Mesenchymal stem cell (in vitro differentiated cells and primary cell): ENCODE data around the gene IRS1.

Experiments
- DNase-seq: peaks from one replicate; pipeline ENCODE4 v3.0.0-alpha.2; 2013
- H2AFZ ChIP-seq: one replicate; pipeline ENCODE4 v1.6.1; 2013; ENCODE audit warnings: low read depth, mild to moderate bottlenecking, control low read depth, inconsistent platforms, low read length, moderate library complexity
- H2AK5ac ChIP-seq: 2 replicates; pipeline ENCODE4 v1.6.1; 2013; ENCODE audit warnings: low read length, moderate library complexity, mild to moderate bottlenecking, inconsistent platforms; ENCODE audit not compliant: severe bottlenecking
- H2BK120ac ChIP-seq: one replicate; pipeline ENCODE4 v1.6.1; 2013; ENCODE audit warnings: low read depth, mild to moderate bottlenecking, inconsistent platforms, low read length, moderate library complexity
- H2BK12ac ChIP-seq, 2 experiments: one replicate each; pipeline ENCODE4 v1.6.1; 2013; ENCODE audit warnings: inconsistent platforms in 2 of 2, low read length in 2 of 2, mild to moderate bottlenecking in 2 of 2, moderate library complexity in 2 of 2, control low read depth in 1 of 2
- H2BK15ac ChIP-seq: one replicate; pipeline ENCODE4 v1.6.1; 2013; ENCODE audit warnings: mild to moderate bottlenecking, low read depth, inconsistent platforms; ENCODE audit not compliant: poor library complexity, severe bottlenecking
- H2BK5ac ChIP-seq: 2 replicates; pipeline ENCODE4 v1.6.1; 2013; ENCODE audit warnings: low read depth, mild to moderate bottlenecking, low read length, control low read depth, inconsistent platforms; ENCODE audit not compliant: poor library complexity, severe bottlenecking
- H3K14ac ChIP-seq, 2 experiments: one replicate each; pipeline ENCODE4 v1.6.1; 2013; ENCODE audit warnings: inconsistent platforms in 2 of 2, low read length in 2 of 2, control low read depth in 1 of 2, mild to moderate bottlenecking in 1 of 2, moderate library complexity in 1 of 2
- H3K18ac ChIP-seq, 2 experiments: one replicate each; pipeline ENCODE4 v1.6.1; 2013; ENCODE audit warnings: inconsistent platforms in 2 of 2, low read length in 2 of 2, control low read depth in 1 of 2, low read depth in 1 of 2, mild to moderate bottlenecking in 1 of 2
- H3K23ac ChIP-seq, 2 experiments: one replicate each; pipeline ENCODE4 v1.6.1; 2013; ENCODE audit warnings: inconsistent platforms in 2 of 2, low read length in 2 of 2, mild to moderate bottlenecking in 2 of 2, moderate library complexity in 2 of 2, control low read depth in 1 of 2
- H3K27ac ChIP-seq: 2 replicates; pipeline ENCODE4 v1.5.1; 2013; ENCODE audit warnings: mild to moderate bottlenecking, moderate library complexity, low read length, control low read depth, inconsistent platforms; ENCODE audit not compliant: poor library complexity, severe bottlenecking
- H3K27me3 ChIP-seq, 2 experiments: 2 replicates each; pipeline versions ENCODE4 v1.6.1 to v1.7.0; 2013; ENCODE audit warnings: low read length in 2 of 2, mild to moderate bottlenecking in 2 of 2, moderate library complexity in 2 of 2, control low read depth in 1 of 2, inconsistent platforms in 1 of 2; ENCODE audit not compliant: control insufficient read depth in 1 of 2, insufficient read depth in 1 of 2
- H3K36me3 ChIP-seq, 2 experiments: 2 replicates each; pipeline versions ENCODE4 v1.6.1 to v1.7.0; 2013; ENCODE audit warnings: low read length in 2 of 2, control low read depth in 1 of 2, inconsistent platforms in 1 of 2, low read depth in 1 of 2, mild to moderate bottlenecking in 1 of 2; ENCODE audit not compliant: insufficient read depth in 2 of 2, control insufficient read depth in 1 of 2
- H3K4ac ChIP-seq, 2 experiments: one replicate each; pipeline ENCODE4 v1.6.1; 2013; ENCODE audit warnings: inconsistent platforms in 2 of 2, low read length in 2 of 2, mild to moderate bottlenecking in 2 of 2, moderate library complexity in 2 of 2, control low read depth in 1 of 2, low read depth in 1 of 2
- H3K4me1 ChIP-seq: 2 replicates; pipeline ENCODE4 v1.6.1; 2013; ENCODE audit warnings: low read depth, low read length, control low read depth; ENCODE audit not compliant: control insufficient read depth, insufficient read depth
- H3K4me2 ChIP-seq: 2 replicates; pipeline ENCODE4 v1.6.1; 2013; ENCODE audit warnings: low read length, mild to moderate bottlenecking, inconsistent platforms; ENCODE audit not compliant: poor library complexity, severe bottlenecking
- H3K4me3 ChIP-seq, 2 experiments: 2 replicates each; pipeline versions ENCODE4 v1.5.1 to v1.7.0; 2013; ENCODE audit warnings: low read length in 2 of 2, mild to moderate bottlenecking in 2 of 2, control low read depth in 1 of 2, low read depth in 1 of 2; ENCODE audit not compliant: insufficient read depth in 1 of 2
- H3K79me1 ChIP-seq: replicated peaks from 2 replicates; pipeline ENCODE4 v1.6.1; 2013; ENCODE audit warnings: mild to moderate bottlenecking, control low read depth, low read length, inconsistent platforms; ENCODE audit not compliant: poor library complexity, severe bottlenecking
- H3K9ac ChIP-seq: 2 replicates; pipeline ENCODE4 v1.7.0; 2013; ENCODE audit warnings: mild to moderate bottlenecking, low read length, moderate library complexity
- H3K9me3 ChIP-seq: 2 replicates; pipeline ENCODE4 v1.7.0; 2013; ENCODE audit warnings: mild to moderate bottlenecking, low read length; ENCODE audit not compliant: control insufficient read depth
- H4K8ac ChIP-seq: one replicate; pipeline ENCODE4 v1.6.1; 2013; ENCODE audit warnings: inconsistent platforms, mild to moderate bottlenecking, low read length, moderate library complexity
- H4K91ac ChIP-seq: one replicate; pipeline ENCODE4 v1.6.1; 2013; ENCODE audit warnings: mild to moderate bottlenecking, low read length, inconsistent platforms
- WGBS: methylation state at CpG from one replicate; pipeline ENCODE4 v1.1.7; 2013; ENCODE audit warnings: mixed read lengths; 5-methylcytosine and 5-hydroxymethylcytosine counted together

IRS1 gene

DNA sequence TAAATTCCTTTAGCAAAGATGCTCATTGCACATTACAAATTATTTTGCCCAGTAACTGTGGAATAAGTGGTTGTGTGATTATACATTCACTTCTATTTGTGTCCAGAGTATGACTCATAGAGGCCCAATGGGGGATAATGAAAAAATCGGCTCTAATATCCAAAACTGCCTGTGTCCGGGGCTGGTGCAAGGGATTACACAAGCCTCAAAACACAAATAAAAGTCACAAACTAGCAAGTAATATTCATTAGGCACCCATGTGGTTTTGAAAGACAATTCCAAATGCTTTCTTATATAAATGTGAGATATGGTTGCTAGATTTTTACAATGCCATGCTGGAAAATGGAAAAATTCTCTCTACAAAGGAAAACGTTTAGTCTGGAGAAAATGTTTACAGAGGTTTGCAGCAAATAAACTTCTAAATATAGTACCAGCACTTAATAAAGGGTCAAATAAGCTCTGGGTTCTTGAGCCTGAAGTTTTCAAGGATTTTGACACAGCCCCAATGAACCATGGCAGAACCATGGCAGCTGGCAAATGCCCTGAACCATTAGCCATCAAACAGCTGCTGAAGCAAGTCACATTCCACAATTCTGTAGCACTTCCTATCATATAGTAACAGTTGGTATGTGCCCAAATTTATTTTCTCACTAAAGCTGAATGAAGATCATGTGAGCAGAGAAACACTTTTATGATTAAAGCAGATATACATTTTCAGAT, 40.5 kb downstream of the IRS1 start:
- Histone ChIP-seq H3K4me1 (peaks cover 8% of the 10 kb centered on the region), H3K79me1 (peaks cover 2% of the 10 kb centered on the region), H3K14ac (no peak overlapping the region), H4K8ac (no peak overlapping the region), H3K9me3 (no peaks in the 10 kb centered on the region), H3K9ac (peak overlapping the region; percentile 61), H3K27ac (peak overlapping the region; percentile 70), H2BK120ac (no peak overlapping the region), H3K23ac (no peak overlapping the region), H3K4me3 (peak overlapping the region in 1 of 2 experiments; percentile 38), H4K91ac (no peak overlapping the region), H3K27me3 (no peaks in the 10 kb centered on the region), H2AK5ac (no peak overlapping the region), H2BK5ac (no peak overlapping the region), H3K4ac (no peak overlapping the region), H2BK15ac (no peak overlapping the region), H3K36me3 (peaks cover 0 to 14% of the 10 kb centered on the region in 2 experiments), H3K4me2 (peak overlapping the region; percentile 36), H2BK12ac (no peak overlapping the region), H2AFZ (no peak overlapping the region), H3K18ac (peak overlapping the region in 1 of 2 experiments; percentile 13)
- 0% methylated on average over 3 of the region's 3 CpGs for WGBS
- peak; percentile 89 for DNase-seq

DNA sequence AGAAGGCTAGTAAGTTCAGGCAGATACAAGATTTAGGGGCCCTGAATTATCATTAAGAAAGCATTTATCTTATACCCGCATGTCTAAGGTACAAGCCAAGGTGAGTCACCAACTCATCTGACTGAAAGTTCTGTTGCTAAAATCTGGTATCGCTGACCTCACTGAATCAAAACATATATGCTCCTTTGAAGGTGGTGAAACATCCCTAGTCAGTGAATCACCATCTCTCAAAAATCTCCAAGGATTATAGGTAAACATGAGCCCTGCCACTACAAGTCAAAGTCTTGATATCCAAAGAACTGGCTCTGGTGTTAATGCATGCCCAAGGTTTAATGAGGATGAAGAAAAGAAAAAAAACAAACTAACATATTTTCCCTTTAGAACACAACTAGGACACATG, 43.5 kb downstream of the IRS1 start:
- Histone ChIP-seq H2BK15ac (no peak overlapping the region), H2BK120ac (no peak overlapping the region), H3K14ac (no peak overlapping the region), H3K9ac (no peak overlapping the region), H3K4me3 (no peak overlapping the region), H3K23ac (no peak overlapping the region), H3K79me1 (peaks cover 8% of the 10 kb centered on the region), H4K91ac (no peak overlapping the region), H3K4me1 (peaks cover 8% of the 10 kb centered on the region), H3K4me2 (no peak overlapping the region), H3K18ac (no peak overlapping the region), H2AFZ (no peak overlapping the region), H2BK12ac (peak overlapping the region in 1 of 2 experiments; percentile 11), H4K8ac (no peak overlapping the region), H2BK5ac (no peak overlapping the region), H2AK5ac (no peak overlapping the region), H3K27ac (peak overlapping the region; percentile 61), H3K4ac (no peak overlapping the region), H3K36me3 (peaks cover 0 to 9% of the 10 kb centered on the region in 2 experiments), H3K27me3 (no peaks in the 10 kb centered on the region), H3K9me3 (no peaks in the 10 kb centered on the region)
- 24% methylated on average over 2 of the region's 2 CpGs for WGBS
- DNase-seq = peak; percentile 75

DNA sequence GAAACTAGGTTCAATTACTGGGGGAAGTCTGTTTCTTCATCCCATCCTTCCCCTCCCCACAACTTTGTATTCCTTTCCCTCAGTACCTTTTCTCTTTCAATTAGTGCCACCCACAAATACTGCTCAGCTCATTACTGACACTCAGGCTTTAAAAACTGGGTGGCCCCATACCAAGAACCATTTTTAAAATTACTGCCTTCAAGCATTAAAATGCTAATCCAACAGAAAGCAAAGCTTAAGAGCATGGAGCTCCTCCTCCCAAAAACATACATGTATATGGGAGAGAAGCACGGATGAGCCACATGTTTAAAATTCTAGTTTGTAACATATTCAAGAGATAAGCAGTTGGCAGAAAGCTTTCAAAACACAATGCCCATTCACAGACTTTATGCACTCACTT, 44.0 kb downstream of the IRS1 start:
- Histone ChIP-seq H2AK5ac (no peak overlapping the region), H3K4me3 (no peak overlapping the region), H3K4me2 (no peak overlapping the region), H2BK5ac (no peak overlapping the region), H4K8ac (no peak overlapping the region), H3K4ac (no peak overlapping the region), H3K4me1 (peaks cover 8% of the 10 kb centered on the region), H2BK12ac (no peak overlapping the region), H3K36me3 (peaks cover 0 to 9% of the 10 kb centered on the region in 2 experiments), H4K91ac (no peak overlapping the region), H3K27me3 (no peaks in the 10 kb centered on the region), H3K9ac (peak overlapping the region; percentile 3), H3K18ac (peak overlapping the region in 1 of 2 experiments; percentile 71), H3K79me1 (peaks cover 10% of the 10 kb centered on the region), H3K23ac (no peak overlapping the region), H3K9me3 (no peaks in the 10 kb centered on the region), H2BK15ac (no peak overlapping the region), H3K14ac (peak overlapping the region in 1 of 2 experiments; percentile 43), H2AFZ (no peak overlapping the region), H2BK120ac (peak overlapping the region; percentile 61), H3K27ac (peak overlapping the region; percentile 61)
- WGBS = no CpG with 5 or more reads among the region's 1 CpG
- DNase-seq = peak; percentile 34

DNA sequence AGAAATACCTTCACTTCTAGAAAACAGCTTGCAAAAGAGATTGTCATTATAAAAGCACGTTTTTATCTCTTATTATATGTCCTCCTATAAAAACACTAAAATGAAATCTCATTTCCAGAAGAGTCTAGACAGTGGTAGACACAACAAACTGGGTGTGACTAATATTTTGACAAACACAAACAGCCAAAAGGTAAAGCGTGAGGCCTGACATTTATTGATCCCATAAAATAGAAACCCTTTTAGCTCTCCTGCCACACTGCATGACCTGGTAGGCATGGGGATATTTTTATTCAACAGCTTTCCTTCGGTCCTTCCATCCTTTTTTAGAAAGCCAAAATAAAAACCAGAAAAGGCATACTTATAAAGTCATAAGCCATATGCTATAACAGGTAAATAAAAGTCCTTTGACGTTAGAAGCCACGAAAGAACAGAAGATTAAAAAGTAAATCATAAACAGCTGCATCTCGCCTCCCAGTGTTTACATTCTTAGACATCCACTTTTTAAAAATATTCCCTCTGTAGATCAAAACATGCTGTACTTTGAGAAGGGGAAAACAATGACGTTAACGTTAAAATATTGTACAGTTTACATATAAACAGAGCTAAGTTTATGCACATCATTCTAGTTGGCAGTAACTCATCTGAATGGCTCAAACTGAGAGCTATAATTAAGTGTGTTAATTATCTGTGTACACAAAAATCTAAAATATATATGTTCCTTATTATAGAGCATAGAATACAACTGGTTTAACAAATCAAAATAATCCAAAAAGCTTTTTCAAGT, 44.6 kb downstream of the IRS1 start:
- no peaks in the 10 kb centered on the region for H3K27me3 ChIP-seq
- peak overlapping the region; percentile 61 for H3K27ac ChIP-seq
- peaks cover 0 to 9% of the 10 kb centered on the region in 2 experiments for H3K36me3 ChIP-seq
- H4K8ac ChIP-seq = no peak overlapping the region
- H3K4ac ChIP-seq = no peak overlapping the region
- H3K4me2 ChIP-seq = no peak overlapping the region
- WGBS = 29% methylated on average over 5 of the region's 8 CpGs
- H3K14ac ChIP-seq = no peak overlapping the region
- H2BK120ac ChIP-seq = peak overlapping the region; percentile 61
- H3K9me3 ChIP-seq = no peaks in the 10 kb centered on the region
- no peak overlapping the region for H3K4me3 ChIP-seq
- H2AK5ac ChIP-seq = no peak overlapping the region
- peak overlapping the region in 1 of 2 experiments; percentile 71 for H3K18ac ChIP-seq
- no peak overlapping the region for H2BK15ac ChIP-seq
- DNase-seq = peak; percentile 69
- no peak overlapping the region for H2BK5ac ChIP-seq
- H2BK12ac ChIP-seq = no peak overlapping the region
- H2AFZ ChIP-seq = no peak overlapping the region
- peak overlapping the region; percentile 3 for H3K9ac ChIP-seq
- H3K23ac ChIP-seq = no peak overlapping the region
- H4K91ac ChIP-seq = no peak overlapping the region
- peaks cover 10% of the 10 kb centered on the region for H3K79me1 ChIP-seq
- H3K4me1 ChIP-seq = peaks cover 8% of the 10 kb centered on the region
